Measurements from ENCODE around the gene MRPL11. TPM values are rescaled to one million over a fixed set of nuclear protein-coding genes. Genes with fewer than 3 reads are reported as not detected.
A peak's percentile ranks its signal among the peaks of the same experiment; 100 is the strongest.

The MRPL11 gene
- total and polyA plus RNA-seq, 2 experiments from 2014 or later = 139 to 237 TPM

GRCh38 chr11:66471142-66471541 lies 32.5 kb upstream of the MRPL11 start:
- Histone ChIP-seq H4K20me1 (replicated peaks; ENCODE audit: insufficient read depth) (no peaks in the 10 kb centered on the region; the same call in none of the 2 replicates), H2AFZ (no peak overlapping the region), H3K27me3 (ENCODE audit: insufficient read depth) (no peaks in the 10 kb centered on the region), H3K9me2 (ENCODE audit: insufficient read depth) (no peaks in the 10 kb centered on the region), H3K79me2 (replicated peaks; ENCODE audit: insufficient read depth) (no peaks in the 10 kb centered on the region), H3F3A (replicated peaks; ENCODE audit: low read depth) (0 out of 2 replicates have a peak, but pooled peaks cover 5% of the 10 kb centered on the region), H3K36me3 (ENCODE audit: insufficient read depth) (no peaks in the 10 kb centered on the region; the same call in 1 of the 2 replicates), H3K27ac (ENCODE audit: low read depth) (no peak overlapping the region), H3K4me1 (ENCODE audit: insufficient read depth) (peaks cover 21% of the 10 kb centered on the region; the same call in 1 of the 2 replicates), H3K4me2 (no peak overlapping the region), H3K4me3 (no peak overlapping the region)
- DNase-seq (ENCODE audit: low spot score) (no peak), ATAC-seq (no peak)
- TF ChIP-seq CREB1 (CRISPR knock-in tag; IDR thresholded peaks at IDR 0.05; ENCODE audit: low read depth) (no peak), STAT1 (IDR thresholded peaks at IDR 0.05; ENCODE audit: unreplicated experiment) (no peak), ETS1 (IDR thresholded peaks at IDR 0.05) (no peak), JUNB (IDR thresholded peaks at IDR 0.05; ENCODE audit: unreplicated experiment) (no peak), REST (IDR thresholded peaks at IDR 0.05; ENCODE audit: unreplicated experiment) (no peak)
- Mint-ChIP-seq H3K4me1 (peaks cover 27% of the 10 kb centered on the region), H3K9me3 (no peaks in the 10 kb centered on the region), H3K36me3 (ENCODE audit: low read depth) (peaks cover 3% of the 10 kb centered on the region; the same call in 1 of the 3 replicates), H3K4me3 (no peak overlapping the region), H3K27me3 (ENCODE audit: insufficient read depth, low read depth, poor library complexity) (peaks cover 9% of the 10 kb centered on the region), H3K27ac (no peak overlapping the region)

- Histone ChIP-seq H3K27ac (ENCODE audit: low read depth) (0 out of 2 replicates have a peak overlapping the region, but pooled peaks have one; percentile 53), H3K4me3 (no peak overlapping the region), H3K27me3 (ENCODE audit: insufficient read depth) (no peaks in the 10 kb centered on the region), H3K4me1 (ENCODE audit: insufficient read depth) (peaks cover 31% of the 10 kb centered on the region), H3K9me2 (ENCODE audit: insufficient read depth) (no peaks in the 10 kb centered on the region), H2AFZ (no peak overlapping the region), H3K4me2 (0 out of 2 replicates have a peak overlapping the region, but pooled peaks have one; percentile 57), H3F3A (replicated peaks; ENCODE audit: low read depth) (peaks cover 12% of the 10 kb centered on the region; the same call in 1 of the 2 replicates), H4K20me1 (replicated peaks; ENCODE audit: insufficient read depth) (no peaks in the 10 kb centered on the region; the same call in none of the 2 replicates), H3K36me3 (ENCODE audit: insufficient read depth) (no peaks in the 10 kb centered on the region; the same call in 1 of the 2 replicates), H3K79me2 (replicated peaks; ENCODE audit: insufficient read depth) (no peaks in the 10 kb centered on the region)
- peak; percentile 46 for DNase-seq (ENCODE audit: low spot score)
- Mint-ChIP-seq H3K36me3 (ENCODE audit: low read depth) (peaks cover 3% of the 10 kb centered on the region; the same call in 1 of the 3 replicates), H3K27me3 (ENCODE audit: insufficient read depth, low read depth, poor library complexity) (peaks cover 9% of the 10 kb centered on the region), H3K27ac (no peak overlapping the region), H3K4me3 (no peak overlapping the region; the same call in 2 of the 3 replicates), H3K4me1 (peaks cover 38% of the 10 kb centered on the region), H3K9me3 (no peaks in the 10 kb centered on the region)
- ATAC-seq = no peak
- TF ChIP-seq NANOG (IDR thresholded peaks at IDR 0.05; ENCODE audit: borderline replicate concordance) (no peak), CREB1 (CRISPR knock-in tag; IDR thresholded peaks at IDR 0.05; ENCODE audit: low read depth) (no peak), EZH2 (IDR thresholded peaks at IDR 0.05; ENCODE audit: low read depth, unreplicated experiment) (no peak), EZH2phosphoT487 (IDR thresholded peaks at IDR 0.05; ENCODE audit: unreplicated experiment) (no peak), STAT1 (IDR thresholded peaks at IDR 0.05; ENCODE audit: unreplicated experiment) (no peak), CTCF (conservative IDR thresholded peaks at IDR 0.05; ENCODE audit: low read depth in 2 of 2) (no peak), JUNB (IDR thresholded peaks at IDR 0.05; ENCODE audit: unreplicated experiment) (no peak), POLR2AphosphoS5 (IDR thresholded peaks at IDR 0.05; ENCODE audit: low read depth) (no peak), ZNF331 (CRISPR knock-in tag; IDR thresholded peaks at IDR 0.05; ENCODE audit: low read depth) (no peak), ETS1 (IDR thresholded peaks at IDR 0.05) (no peak)
Measured at GRCh38 chr11:66470015-66470414, 31.4 kb upstream of the MRPL11 start.

Data from GM23338 (cell line).